Measurements from ENCODE around the gene OR2A2.

The OR2A2 gene

GRCh38 chr7:144144426-144144825 lies 35.0 kb downstream of the OR2A2 start:
- no peak for DNase-seq

GRCh38 chr7:144148224-144148827 lies 38.9 kb downstream of the OR2A2 start:
- DNase-seq, result no peak

GRCh38 chr7:144158861-144159260 lies 49.5 kb downstream of the OR2A2 start:
- no peak for DNase-seq
